ENCODE data around the gene CCDC185. TPM values are rescaled to one million over a fixed set of nuclear protein-coding genes. Genes with fewer than 3 reads are reported as not detected.
"Not testable (repeated sequence)": the region's sequence is repeated elsewhere in the genome, so short reads cannot be mapped to it uniquely, and the experiment has no call there.

The CCDC185 gene
- total and polyA plus RNA-seq, 8 donors, result not detected

GRCh38 chr1:223390618-223391017 is 2.6 kb upstream of the CCDC185 start:
- DNase-seq, result no peak
- H3K9me3 ChIP-seq, result no peaks in the 10 kb centered on the region
- peaks cover 0 to 31% (median 9%) of the 10 kb centered on the region in 3 donors for H3K27me3 ChIP-seq
- TF ChIP-seq POLR2AphosphoS5 (IDR thresholded peaks at IDR 0.05) (no peak), EP300 (IDR thresholded peaks at IDR 0.05) (no peak), POLR2A (IDR thresholded peaks at IDR 0.05) (no peak), CTCF (IDR thresholded peaks at IDR 0.05) (no peak)
- intact Hi-C loops (cut with DNase I; ENCODE audit: low total_unique reads), result no loop called here
- H3K36me3 ChIP-seq, result no peaks in the 10 kb centered on the region
- no peak overlapping the region for H3K4me3 ChIP-seq
- no peak overlapping the region for H3K27ac ChIP-seq
- H3K4me1 ChIP-seq, result peaks cover 0 to 15% (median 12%) of the 10 kb centered on the region in 4 donors

DNA sequence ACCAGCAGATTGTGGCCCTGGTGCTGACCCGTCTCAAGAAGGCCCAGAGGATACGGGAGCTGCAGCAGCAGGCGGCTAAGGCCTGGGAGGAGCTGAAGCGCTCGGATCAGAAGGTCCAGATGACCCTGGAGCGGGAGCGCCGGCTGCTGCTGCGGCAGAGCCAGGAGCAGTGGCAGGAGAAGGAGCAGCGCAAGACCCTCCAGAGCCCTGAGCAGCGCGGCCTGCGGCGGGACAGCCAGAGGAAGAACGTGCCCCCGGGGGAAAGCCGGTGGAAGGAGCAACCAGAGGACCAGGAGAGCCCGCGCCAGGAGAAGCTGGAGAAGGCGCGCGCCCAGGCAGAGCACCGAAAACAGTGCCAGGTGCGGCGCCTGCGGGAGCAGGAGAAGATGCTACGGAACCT is 1.0 kb downstream of the CCDC185 start:
- Histone ChIP-seq H3K4me3 (no peak overlapping the region), H3K27me3 (peaks cover 0 to 31% (median 9%) of the 10 kb centered on the region in 3 donors), H3K4me1 (peaks cover 0 to 15% (median 12%) of the 10 kb centered on the region in 4 donors), H3K36me3 (no peaks in the 10 kb centered on the region), H3K27ac (no peak overlapping the region), H3K9me3 (no peaks in the 10 kb centered on the region)
- TF ChIP-seq POLR2A (IDR thresholded peaks at IDR 0.05), result no peak
- TF ChIP-seq POLR2AphosphoS5 (IDR thresholded peaks at IDR 0.05), result no peak
- no peak for TF ChIP-seq EP300 (IDR thresholded peaks at IDR 0.05)
- no peak for TF ChIP-seq CTCF (IDR thresholded peaks at IDR 0.05)
- no peak for DNase-seq
- 92 to 97% (median 97%) methylated on average over 27 of the region's 27 CpGs for WGBS, 5 donors
- intact Hi-C loops (cut with DNase I; ENCODE audit: low total_unique reads), result no loop called here

- no peaks in the 10 kb centered on the region for H3K36me3 ChIP-seq
- H3K4me1 ChIP-seq, result peaks cover 0 to 15% (median 12%) of the 10 kb centered on the region in 4 donors
- H3K27me3 ChIP-seq, result peaks cover 0 to 31% (median 9%) of the 10 kb centered on the region in 3 donors
- WGBS, 5 donors, result 91 to 96% (median 95%) methylated on average over 12 to 13 of the region's 13 CpGs
- intact Hi-C loops (cut with DNase I; ENCODE audit: low total_unique reads), result no loop called here
- TF ChIP-seq POLR2A (IDR thresholded peaks at IDR 0.05) (no peak), CTCF (IDR thresholded peaks at IDR 0.05) (no peak), EP300 (IDR thresholded peaks at IDR 0.05) (no peak), POLR2AphosphoS5 (IDR thresholded peaks at IDR 0.05) (no peak)
- H3K27ac ChIP-seq, result no peak overlapping the region
- H3K4me3 ChIP-seq, result no peak overlapping the region
- DNase-seq, result no peak
- no peaks in the 10 kb centered on the region for H3K9me3 ChIP-seq
Measured at GRCh38 chr1:223394706-223395105, 1.5 kb downstream of the CCDC185 start.

DNA sequence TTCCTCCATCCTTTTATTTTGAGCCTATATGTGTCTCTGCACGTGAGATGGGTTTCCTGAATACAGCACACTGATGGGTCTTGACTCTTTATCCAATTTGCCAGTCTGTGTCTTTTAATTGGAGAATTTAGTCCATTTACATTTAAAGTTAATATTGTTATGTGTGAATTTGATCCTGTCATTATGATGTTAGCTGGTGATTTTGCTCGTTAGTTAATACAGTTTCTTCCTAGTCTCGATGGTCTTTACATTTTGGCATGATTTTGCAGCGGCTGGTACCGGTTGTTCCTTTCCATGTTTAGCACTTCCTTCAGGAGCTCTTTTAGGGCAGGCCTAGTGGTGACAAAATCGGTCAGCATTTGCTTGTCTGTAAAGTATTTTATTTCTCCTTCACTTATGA is 6.2 kb downstream of the CCDC185 start:
- H3K4me1 ChIP-seq; H3K9me3 ChIP-seq; intact Hi-C loops (cut with DNase I; ENCODE audit: low total_unique reads); DNase-seq; H3K36me3 ChIP-seq; H3K4me3 ChIP-seq; H3K27ac ChIP-seq; H3K27me3 ChIP-seq: not testable (repeated sequence)
- 93 to 98% (median 96%) methylated on average over 2 to 5 of the region's 6 CpGs; no CpG with 5 or more reads in 1 of the 5 donors for WGBS, 5 donors

- no peak for DNase-seq
- Histone ChIP-seq H3K4me3 (no peak overlapping the region), H3K27ac (no peak overlapping the region), H3K36me3 (no peaks in the 10 kb centered on the region), H3K27me3 (no peaks in the 10 kb centered on the region), H3K4me1 (peaks cover 0 to 9% (median 4%) of the 10 kb centered on the region in 4 donors), H3K9me3 (no peaks in the 10 kb centered on the region)
- TF ChIP-seq POLR2AphosphoS5 (IDR thresholded peaks at IDR 0.05) (no peak), EP300 (IDR thresholded peaks at IDR 0.05) (no peak), POLR2A (IDR thresholded peaks at IDR 0.05) (no peak), CTCF (IDR thresholded peaks at IDR 0.05) (no peak)
- WGBS, 5 donors, result 61 to 79% (median 69%) methylated on average over 2 of the region's 2 CpGs
- intact Hi-C loops (cut with DNase I; ENCODE audit: low total_unique reads), result no loop called here
Measured at GRCh38 chr1:223401873-223402789, 8.9 kb downstream of the CCDC185 start.

Data from stomach (tissue), 9 donors.